HG03097 (cell line): ENCODE measurements around the gene RNF150.
A peak's percentile ranks its signal among the peaks of the same experiment; 100 is the strongest.

Experiments used
- ATAC-seq: cut with Tn5 transposase; IDR thresholded peaks from one replicate; pipeline ENCODE4 v1.9.1; 2021; ENCODE audit not compliant: unreplicated experiment, low FRiP score

The RNF150 gene

DNA sequence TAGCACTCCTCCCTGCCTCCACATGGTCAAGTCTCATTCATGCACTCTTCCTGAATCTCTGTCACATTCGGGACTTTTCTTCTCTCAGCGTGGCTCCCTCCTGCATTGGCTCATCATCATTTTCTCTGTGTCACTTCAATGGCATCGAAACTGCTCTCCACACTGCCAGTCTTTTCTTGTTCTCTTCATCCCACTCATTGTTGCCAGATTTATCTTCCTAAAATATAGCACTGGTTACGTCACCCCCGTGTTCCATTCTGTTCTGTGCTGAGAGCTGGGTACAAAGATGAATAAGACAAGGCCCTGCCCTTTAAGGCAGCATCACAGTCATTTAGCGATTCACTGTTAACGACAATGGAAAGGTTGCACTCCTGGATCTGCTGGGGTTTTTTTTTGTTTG, 202.7 kb downstream of the RNF150 start:
- no peak for ATAC-seq

DNA sequence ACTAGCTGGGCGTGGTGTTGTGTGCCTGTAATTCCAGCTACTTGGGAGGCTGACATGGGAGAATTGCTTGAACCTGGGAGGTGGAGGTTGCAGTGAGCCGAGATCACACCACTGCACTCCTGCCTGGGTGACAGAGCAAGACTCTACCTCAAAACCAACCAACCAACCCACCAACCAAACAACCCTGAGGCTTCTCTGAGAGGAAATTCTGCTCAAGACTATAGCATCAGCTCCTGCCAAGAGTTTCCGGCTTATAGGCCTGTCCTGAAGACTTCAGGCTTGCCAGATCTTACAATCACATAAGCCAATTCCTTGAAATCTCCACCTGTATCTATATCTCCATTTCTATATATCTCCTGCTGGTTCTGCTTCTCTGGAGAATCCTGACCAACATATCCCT, 203.3 kb downstream of the RNF150 start:
- no peak for ATAC-seq

DNA sequence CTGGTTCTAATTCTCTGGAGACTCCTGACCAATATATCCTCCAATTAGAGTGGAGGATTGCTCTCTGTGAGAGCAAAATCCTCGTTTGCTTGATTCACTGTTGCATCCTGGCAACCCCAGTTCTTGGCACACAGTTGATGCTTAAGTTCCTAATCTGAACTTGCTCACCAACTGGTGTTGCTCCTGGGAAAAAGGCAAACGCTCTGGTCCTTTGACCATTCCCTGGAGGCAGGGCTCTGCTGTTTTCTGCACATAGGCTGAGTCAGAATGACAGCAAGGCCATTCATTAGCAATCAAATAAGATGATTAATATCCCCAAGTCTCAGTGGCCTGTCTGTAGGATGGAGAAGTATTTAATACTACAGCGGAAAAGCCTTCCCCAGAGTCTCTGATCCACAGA, 204.4 kb downstream of the RNF150 start:
- no peak for ATAC-seq

DNA sequence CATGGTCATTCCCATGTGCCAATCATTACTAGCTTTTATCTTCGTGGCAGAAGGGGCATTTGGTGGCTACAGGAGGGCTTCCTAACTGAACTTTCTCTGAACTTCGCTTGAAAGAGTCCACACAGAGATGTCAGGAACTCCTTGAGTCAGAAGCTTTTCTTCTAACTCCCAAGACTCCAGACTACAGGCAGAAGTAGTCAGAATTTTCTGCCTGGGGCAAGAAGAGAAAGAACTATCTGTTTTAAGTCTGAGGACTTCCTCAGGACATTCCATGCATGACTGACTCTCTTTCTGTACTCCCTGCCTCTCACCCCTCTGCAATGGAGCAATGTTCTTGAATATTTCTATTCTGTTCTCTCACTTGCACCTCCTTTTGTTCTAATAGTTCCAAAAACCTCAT, 206.6 kb downstream of the RNF150 start:
- ATAC-seq: no peak

DNA sequence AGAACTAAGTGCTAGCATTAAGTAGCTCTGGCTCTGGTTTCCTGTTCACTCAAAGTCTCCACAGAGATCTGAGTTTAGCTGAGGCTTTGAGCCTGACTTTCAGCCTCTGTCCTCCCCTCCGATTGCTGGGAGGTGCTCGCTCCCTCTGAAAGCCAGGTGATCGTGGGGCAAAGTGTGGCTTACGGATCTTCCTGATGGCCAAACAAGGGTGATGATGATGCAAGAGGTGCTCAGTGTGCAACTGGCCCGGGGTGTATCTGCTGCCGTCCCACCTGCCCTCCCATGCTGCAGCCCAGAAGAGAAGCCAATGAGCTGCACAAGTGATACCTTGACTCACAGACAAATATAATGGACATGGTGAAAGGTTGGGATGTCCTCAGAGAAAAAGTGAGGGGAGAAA, 207.9 kb downstream of the RNF150 start:
- ATAC-seq: no peak

DNA sequence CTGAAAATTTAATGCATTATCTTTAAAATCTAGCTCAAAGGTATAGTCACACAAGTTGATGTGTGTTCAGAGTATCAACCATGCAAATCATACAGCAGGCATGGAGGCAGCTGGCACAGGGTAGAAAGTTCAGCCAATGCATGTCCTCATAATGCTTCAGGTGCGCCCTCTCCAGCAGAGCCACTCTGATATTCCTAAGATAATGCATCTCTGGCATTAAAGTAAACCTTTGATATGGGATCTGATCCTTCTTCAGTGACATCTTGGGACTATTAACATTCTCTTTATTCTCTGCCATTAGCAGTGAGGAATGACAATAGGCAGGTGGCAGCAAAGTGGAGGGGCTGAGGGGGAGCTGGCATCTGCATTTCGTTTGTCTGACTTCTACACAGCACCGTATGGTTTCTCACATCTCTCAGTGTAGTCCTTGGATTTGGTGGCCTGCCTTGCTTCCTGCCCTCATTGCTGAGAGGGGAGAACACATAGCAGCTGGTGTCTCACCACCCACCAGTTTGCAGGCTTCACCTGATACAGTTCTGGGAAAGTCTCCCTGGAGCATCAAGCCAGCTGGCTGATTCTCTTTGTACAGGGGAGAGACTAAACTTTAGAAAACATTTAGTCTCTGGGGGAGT, 208.4 kb downstream of the RNF150 start:
- no peak for ATAC-seq

DNA sequence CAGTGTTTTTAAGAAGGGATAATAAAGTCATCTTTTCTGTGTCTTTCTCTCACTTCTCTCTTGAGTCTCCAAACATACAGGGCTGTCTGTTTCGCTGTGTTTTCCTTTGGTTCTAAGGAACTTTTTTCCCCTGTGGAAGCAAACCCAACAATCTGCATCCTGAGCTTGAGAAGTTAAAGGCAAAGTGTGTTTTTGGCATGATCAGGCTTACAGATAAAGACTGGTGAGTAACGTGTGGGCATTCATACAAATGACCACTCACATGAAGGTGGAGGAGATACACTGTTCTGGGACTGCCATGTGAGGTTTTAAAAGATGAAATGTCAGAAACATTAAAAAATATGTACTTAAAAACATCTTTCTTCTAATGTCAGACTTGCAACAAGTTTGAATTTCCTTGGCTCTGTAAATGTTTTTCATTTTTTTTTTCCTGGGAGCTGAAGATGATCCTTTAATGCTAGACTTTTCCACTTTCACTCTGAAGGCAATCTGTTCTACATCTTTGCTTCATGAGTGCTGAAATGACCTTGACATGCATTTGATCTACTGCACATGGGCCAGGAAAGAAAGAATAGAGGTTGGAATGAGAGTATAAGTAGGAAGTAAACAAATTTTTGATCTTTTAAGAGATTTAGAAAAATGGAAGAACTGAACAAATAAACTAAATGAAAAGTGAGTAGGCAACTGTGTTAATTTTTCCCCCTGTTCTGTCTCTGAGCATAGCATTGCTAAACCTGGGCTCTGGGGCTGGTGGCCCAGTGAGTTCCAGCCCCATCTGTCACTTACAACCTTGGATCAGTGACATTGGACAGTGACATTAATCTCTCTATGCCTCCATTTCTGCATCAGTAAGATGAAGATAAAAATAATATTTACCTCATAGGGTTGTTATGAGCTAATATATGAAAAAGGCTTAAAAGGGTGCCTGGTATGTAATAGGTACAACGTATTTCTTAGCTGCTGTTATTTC, 226.0 kb downstream of the RNF150 start:
- no peak for ATAC-seq

DNA sequence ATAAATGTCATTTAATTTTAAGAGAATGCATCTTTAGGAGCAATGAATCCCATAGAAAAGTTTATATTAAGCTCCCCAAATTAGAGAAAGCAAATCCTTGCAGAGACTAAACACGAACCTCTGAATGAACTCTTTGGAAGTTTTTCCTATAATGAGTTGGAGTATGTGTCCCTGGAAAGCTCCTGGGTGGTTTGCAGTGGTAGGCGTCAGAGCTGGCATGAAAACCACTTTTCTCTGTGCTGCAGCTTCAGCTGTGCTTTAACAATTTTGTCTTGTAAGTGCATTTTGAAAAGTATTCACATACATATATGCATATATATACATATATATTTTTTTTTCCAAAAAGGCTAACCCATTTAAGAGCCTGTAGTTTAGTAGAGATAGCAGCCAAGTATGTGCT, 228.4 kb downstream of the RNF150 start:
- ATAC-seq: no peak

DNA sequence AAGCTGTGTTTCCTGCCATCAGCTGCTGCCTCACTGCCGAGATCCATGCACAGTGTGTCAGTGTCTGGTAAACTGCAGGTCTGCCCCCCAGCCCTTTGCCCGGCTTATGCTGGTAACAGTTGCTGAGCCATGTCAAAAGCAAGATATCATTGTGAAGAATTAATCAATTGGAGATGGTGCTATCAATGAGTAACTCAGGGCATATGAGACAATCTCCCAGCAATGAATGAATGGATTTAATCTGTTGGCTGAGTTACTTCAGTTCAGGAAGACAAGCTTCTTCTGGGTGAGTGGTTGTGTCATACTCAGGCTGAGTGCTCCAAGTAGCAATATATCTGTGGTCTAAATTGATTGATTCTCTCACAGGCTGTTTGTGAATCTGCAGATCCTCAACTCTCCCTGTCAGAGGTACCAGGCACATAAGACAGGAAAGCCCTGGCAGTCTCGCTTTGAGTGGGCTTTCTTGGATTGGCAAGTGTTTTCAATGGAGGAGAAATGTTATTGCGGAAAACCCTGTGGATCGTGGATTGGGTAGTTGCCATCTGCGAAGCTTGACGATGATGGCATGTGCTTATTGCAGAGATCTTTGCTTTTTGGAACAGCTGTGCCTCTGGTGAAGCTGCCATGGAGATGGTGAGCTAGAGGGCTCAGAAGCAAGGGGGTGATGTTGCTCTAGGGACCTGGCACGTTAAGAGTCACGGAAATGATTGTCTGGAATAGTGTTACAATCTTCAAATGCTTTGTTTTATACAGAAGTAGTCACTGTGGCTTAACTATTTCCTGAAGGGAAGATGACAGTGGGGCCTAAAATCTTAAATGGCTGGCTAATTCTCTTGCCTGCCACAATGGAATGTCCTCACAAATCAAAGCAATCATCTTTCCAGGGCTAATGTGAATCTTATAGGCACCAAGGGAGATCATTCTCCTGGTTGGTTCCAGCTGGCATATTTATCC, 229.5 kb downstream of the RNF150 start:
- ATAC-seq: no peak

DNA sequence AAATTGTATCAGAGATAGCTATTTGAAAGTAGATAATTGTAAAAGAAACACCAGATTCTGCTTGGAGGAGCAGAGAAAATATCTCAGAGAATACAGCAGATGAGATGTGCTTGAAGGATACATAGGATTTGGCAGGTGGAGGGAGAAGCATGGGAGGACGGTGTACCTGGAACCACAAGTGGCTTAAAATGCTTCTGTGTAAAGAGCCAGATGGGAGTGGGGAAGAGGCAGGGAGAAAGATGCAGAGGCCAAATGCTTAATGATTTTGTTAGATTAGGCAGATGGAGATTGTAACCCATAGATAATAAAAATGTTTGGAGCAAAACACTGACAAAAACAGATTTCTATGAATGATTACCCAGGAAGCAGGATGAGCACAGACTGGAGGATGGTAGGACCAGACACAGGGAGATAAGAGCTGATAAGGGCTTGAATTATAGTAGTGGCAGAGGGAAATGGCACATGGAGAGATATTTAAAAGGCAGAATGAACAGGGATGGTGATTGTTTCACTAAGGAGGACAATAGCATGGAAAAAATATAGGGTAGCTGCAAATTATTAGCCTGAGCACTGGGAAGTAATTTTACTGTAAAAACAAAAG, 231.4 kb downstream of the RNF150 start:
- ATAC-seq: no peak

DNA sequence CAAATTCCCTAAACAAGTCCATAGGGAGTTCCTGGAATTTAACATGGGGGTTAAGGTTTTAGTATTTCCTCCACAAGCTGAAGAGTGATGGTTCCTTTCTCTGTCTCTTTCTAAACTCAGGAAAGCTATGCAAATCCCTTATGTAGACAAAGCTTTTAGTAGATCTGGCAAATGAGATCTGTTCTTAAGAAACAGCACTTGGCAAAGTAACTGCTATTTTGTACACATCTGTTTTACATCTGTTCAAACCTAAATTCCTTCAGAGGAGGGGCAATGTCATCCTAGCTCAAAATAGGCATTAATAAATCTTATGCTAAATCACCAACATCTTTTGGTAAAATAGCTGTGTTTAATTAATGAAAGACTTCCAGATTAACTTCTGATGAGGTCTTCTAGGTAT, 239.3 kb downstream of the RNF150 start:
- ATAC-seq: no peak

DNA sequence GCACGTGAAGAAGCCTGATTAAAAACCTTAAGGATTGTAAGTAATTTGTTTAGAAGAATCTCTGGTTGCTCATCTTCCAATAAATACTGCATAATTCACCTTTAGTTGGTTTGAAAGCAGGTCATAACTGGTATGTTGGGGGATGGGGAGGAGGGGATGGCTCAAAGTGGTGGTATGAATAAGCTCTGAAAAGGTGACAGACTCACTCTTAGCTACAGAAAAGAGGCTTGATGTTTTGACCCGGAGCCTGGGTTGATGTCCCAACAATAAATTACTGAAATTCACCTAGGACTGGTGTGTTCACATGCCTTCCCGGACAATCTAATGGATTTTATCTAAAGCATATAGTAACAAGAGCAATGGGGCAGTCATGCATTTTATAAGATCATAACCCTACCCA, 245.2 kb downstream of the RNF150 start:
- ATAC-seq: no peak

DNA sequence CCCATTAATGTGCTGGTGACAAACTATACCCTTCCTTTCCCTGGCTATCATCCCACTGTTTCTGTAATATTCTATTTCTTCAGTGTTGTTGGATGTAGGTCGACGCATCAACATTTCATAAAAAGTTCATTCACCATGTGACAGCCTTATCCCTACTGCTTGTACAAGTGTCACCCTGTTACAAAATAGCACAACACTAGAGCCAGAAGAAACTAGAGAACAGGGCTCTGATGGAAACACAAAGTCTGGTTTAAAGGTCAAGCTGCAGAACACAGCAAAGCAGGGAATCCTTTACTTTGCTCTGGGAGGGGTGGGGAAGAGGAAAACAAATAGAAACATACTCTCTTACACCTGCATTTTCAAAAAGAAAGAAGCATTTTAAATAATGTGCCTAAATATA, 245.8 kb downstream of the RNF150 start:
- ATAC-seq: no peak

DNA sequence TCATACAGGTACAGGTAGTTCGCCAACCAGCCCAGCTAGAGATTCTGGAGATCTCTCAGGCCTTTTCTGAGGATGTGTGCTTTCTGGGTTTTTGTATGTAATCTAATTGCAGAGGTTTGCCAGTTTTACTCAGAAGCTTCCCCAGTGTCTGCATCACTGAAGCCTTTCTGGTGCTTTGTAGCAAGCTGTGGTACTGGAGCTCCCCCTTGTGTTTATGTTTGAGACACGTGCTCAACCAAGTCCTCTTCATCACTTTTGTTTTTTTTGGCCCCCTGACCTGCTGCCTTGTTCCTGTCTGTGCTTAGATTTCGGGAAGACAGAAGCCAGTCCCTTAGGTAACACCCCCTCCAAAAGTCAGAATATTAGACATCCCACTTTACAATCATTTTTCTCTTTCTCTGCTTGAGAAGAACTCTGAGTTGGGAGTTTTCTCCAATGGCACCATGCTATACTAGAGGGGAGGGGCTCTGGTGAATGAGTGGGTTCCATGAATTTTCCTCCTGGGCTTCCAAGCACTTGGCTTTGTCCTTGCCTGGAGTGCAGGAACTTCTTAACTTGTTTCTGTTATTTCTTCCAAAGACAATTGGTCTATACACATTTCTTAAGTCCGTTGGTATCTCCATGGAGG, 248.7 kb downstream of the RNF150 start:
- ATAC-seq: peak; percentile 95

DNA sequence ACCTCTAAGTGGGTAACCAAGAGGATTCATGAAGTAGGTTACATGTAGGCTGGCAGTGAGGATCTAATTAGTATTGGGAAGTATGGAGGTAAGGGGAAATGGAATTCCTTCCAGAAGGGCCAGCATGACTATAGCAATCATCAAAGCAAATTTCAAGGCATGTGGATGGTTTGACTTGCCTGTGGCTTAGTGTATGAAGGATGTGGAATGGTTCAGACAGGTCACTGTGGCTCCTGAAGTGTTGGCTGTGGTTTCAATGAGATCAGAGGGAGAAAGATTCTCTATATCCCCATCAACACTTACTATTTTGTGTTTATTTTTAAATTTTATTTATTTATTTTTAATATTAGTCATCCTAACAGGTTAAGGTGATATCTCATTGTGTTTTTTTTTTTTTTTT, 255.5 kb downstream of the RNF150 start:
- no peak for ATAC-seq

DNA sequence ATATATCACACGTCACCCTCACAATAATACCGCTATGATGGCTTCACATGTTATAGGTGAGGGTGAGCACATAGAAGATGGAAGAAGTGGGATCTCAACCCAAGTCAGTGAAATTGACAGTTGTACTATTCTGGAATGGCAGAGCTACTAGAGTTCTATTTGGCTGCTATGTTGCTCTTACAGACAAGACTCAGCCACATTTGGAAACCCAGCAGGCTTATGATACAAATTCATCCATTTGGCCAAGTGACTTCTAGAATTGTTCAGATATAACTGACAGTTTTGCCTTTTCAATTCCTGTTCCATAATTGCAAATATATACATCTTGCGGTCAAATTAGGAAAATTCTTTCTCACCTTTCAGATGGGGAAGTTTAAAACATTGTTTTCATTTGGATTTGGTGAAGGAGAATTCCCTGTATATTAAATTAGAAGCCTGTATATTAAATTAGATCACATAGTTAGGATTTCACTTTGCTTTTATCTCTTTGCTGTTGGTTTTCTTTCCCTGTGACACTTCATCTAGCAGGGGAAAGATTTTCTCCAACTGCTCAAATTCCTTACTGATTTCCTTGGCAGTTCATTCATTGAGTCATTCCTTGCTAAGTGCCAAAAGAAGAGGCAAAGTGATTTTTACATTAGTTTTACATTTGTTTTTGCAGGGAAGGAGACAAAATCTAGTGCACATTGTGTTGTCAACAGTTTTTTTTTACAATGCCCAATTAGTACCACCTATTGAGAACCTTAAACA, 256.5 kb downstream of the RNF150 start:
- ATAC-seq: no peak

DNA sequence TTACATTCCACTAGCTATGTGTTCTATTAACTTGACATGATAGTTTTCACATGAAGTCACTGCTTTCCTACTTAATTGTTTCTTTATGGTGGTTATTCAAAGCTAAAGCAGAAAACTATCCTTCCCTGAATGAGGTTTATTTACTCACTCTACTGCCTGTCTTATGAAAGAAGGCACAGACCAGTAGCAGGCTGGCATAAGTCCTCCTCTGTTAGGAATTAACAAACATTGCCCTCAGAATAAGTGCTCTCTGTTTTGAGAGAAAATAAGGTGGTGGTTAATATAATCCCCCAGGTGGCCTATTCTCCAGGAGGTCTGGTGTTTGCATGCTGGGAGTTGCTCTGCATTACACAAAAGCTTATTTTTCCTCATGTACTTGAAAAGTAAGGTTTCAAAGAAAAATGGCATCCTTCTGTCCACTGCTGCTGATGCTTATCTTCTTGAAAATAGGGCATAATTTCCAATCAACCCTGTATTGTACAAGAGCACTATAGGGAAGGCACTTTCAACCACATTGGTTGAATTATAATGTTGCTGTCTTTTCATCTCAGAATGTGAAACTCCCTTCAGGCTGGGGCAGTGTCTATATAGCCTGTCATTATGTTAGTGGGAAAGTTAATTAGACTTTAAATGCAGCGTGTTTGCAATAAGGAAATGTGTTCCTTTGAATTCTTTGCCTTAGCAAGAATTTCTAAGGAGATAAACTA, 257.4 kb downstream of the RNF150 start:
- no peak for ATAC-seq

DNA sequence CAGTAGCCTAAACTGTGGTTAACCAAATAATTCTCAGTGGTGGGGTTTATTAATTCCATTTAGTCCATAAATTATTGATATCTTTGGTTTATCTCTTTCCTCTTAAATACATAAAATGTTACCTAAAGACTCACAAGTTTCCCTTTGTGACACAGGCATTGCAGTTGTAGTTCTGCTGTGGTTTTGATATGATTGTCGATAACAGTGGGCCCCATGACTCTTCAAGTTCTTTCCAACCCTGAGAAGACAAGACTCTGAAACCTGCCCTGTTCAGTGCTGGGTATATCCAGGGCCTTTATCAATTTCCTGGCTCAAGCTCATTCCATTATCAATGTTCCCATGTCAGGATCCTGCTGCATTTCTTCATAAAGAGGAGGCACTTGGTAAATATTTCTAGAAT, 259.2 kb downstream of the RNF150 start:
- no peak for ATAC-seq

DNA sequence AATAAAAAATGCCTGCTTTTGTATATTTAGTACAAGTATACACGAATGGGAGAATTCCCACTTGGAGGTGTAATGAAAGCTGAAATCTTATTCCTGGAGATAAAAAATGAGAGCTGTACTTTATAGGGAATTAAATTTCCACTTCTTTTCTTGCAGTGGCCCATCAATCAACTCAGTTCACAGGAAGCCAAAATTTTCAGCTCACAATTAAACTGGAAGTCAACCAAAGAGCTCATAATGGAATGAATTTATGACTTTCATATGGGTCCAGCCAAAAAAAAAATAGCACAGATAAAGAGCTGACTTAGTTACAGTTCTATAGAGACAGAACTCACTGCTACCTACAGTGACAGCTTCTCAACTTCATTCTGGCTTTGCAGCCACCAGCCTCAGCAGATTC, 261.9 kb downstream of the RNF150 start:
- no peak for ATAC-seq
